Left lung (tissue), 10 donors: ENCODE measurements around the gene AWAT1. TPM values are rescaled to one million over a fixed set of nuclear protein-coding genes. Genes with fewer than 3 reads are reported as not detected.

Experiments used
- ATAC-seq: fragments of 200-7000 bp; cut with Tn5 transposase; one replicate; pipeline ENCODE4 v1.9.1; 2020; ENCODE audit warnings: moderate library complexity
- DNase-seq, 4 donors: peaks; one replicate each; pipeline ENCODE4 v3.0.0-alpha.2; 2013 to 2020
- H3K27ac ChIP-seq, 2 donors: fragments of 200-600 bp; sonication (generic) in 1 of 2; one replicate each; pipeline versions ENCODE4 v1.5.0 to v1.8.0; 2020 to 2021
- H3K27me3 ChIP-seq, 2 donors: fragments of 200-600 bp; sonication (generic) in 1 of 2; one replicate each; pipeline versions ENCODE4 v1.5.0 to v1.8.0; 2020 to 2021
- H3K36me3 ChIP-seq, 2 donors: fragments of 200-600 bp; sonication (generic) in 1 of 2; one replicate each; pipeline versions ENCODE4 v1.5.0 to v1.8.0; 2020 to 2021
- H3K4me1 ChIP-seq, 2 donors: fragments of 200-600 bp; one replicate each; pipeline ENCODE4 v1.8.0; 2021
- H3K4me3 ChIP-seq, 2 donors: fragments of 200-600 bp; sonication (generic) in 1 of 2; one replicate each; pipeline versions ENCODE4 v1.5.0 to v1.8.0; 2020 to 2021; ENCODE audit warnings: mild to moderate bottlenecking in 1 of 2
- H3K9me3 ChIP-seq, 2 donors: fragments of 200-600 bp; sonication (generic) in 1 of 2; one replicate each; pipeline versions ENCODE4 v1.5.0 to v1.8.0; 2020 to 2021
- intact Hi-C, 2 donors: fragments of 100-400 bp; cut with DNase I; formaldehyde crosslinking; loops; one replicate each; pipeline versions ENCODE4 v1.11.2 to v1.14.2; 2022
- polyA plus RNA-seq, 6 donors: library from polyadenylated mRNA; unstranded; fragments of 120-200 nt; gene quantifications; one replicate each; pipeline ENCODE4 v1.2.1, GENCODE V29; 2013; ENCODE audit not compliant: insufficient read length in 6 of 6
- total RNA-seq, 2 donors: library from RNA; stranded (reverse); fragmentation: NEBNext Ultra II Directional; extraction: Animal tissue kit (Norgen Biotek cat#: 25700); gene quantifications; one replicate each; pipeline ENCODE4 v1.2.1, GENCODE V29; 2021
- TF ChIP-seq, protein P1 (sequence below), 2 donors: fragments of 200-600 bp; sonication (generic) in 1 of 2; IDR thresholded peaks; one replicate each; pipeline versions ENCODE4 v1.5.0 to v1.8.0; 2021; ENCODE audit warnings: antibody characterized with exemption in 2 of 2
- donor health status: DM: no; HTN: yes; CAD: no.
- donor health status: DM: no; HTN: no; CAD: no.

AWAT1 gene
- total and polyA plus RNA-seq, 8 donors: 0.13 to 0.36 (median 0.13) TPM; not detected in 5

DNA sequence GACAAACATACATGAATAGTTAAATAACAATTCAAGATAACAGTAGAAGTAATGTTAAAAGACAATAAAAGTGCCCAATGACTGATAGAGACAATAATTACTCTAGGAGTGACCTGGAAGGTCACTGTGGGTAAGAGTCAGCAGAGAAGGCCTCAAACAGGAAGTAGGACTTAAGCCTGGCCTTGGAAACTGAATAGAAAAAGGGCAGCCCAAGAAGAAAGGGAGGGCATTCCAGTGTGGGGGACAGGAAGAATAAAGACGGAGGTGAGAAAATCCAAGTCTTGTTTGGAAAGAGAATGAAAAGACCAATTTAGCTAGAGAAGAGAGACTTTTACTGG is 19.6 kb downstream of the AWAT1 start:
- no peak for ATAC-seq
- TF ChIP-seq, protein P1, sequence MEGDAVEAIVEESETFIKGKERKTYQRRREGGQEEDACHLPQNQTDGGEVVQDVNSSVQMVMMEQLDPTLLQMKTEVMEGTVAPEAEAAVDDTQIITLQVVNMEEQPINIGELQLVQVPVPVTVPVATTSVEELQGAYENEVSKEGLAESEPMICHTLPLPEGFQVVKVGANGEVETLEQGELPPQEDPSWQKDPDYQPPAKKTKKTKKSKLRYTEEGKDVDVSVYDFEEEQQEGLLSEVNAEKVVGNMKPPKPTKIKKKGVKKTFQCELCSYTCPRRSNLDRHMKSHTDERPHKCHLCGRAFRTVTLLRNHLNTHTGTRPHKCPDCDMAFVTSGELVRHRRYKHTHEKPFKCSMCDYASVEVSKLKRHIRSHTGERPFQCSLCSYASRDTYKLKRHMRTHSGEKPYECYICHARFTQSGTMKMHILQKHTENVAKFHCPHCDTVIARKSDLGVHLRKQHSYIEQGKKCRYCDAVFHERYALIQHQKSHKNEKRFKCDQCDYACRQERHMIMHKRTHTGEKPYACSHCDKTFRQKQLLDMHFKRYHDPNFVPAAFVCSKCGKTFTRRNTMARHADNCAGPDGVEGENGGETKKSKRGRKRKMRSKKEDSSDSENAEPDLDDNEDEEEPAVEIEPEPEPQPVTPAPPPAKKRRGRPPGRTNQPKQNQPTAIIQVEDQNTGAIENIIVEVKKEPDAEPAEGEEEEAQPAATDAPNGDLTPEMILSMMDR (IDR thresholded peaks at IDR 0.05): no peak
- Histone ChIP-seq H3K9me3 (no peaks in the 10 kb centered on the region), H3K36me3 (no peaks in the 10 kb centered on the region), H3K4me3 (no peak overlapping the region), H3K4me1 (no peaks in the 10 kb centered on the region), H3K27me3 (no peaks in the 10 kb centered on the region), H3K27ac (no peak overlapping the region)
- no peak for DNase-seq
- intact Hi-C loops: no loop called here

DNA sequence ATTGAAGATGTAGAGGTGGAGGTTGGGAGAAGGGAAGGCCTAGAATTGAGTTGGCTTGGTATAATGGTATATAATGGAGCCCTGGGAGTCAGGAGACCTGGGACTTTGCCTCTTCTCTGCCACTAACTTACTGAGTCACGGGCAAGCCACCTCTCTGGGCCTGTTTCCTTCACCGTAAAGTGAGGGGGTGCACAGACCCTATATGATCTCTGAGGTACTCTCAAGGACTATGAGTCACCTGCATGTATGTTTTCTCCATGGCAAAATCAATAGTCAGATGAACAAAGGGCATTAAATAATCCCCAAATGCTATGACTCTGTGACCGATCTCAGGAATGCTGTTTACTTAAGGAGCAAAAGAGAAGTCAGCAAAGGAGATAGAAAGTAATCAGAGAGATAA is 20.5 kb downstream of the AWAT1 start:
- Histone ChIP-seq H3K4me3 (no peak overlapping the region), H3K9me3 (no peaks in the 10 kb centered on the region), H3K36me3 (no peaks in the 10 kb centered on the region), H3K4me1 (no peaks in the 10 kb centered on the region), H3K27ac (no peak overlapping the region), H3K27me3 (no peaks in the 10 kb centered on the region)
- intact Hi-C loops: no loop called here
- TF ChIP-seq, protein P1 (IDR thresholded peaks at IDR 0.05): no peak
- ATAC-seq (no peak), DNase-seq (no peak)

DNA sequence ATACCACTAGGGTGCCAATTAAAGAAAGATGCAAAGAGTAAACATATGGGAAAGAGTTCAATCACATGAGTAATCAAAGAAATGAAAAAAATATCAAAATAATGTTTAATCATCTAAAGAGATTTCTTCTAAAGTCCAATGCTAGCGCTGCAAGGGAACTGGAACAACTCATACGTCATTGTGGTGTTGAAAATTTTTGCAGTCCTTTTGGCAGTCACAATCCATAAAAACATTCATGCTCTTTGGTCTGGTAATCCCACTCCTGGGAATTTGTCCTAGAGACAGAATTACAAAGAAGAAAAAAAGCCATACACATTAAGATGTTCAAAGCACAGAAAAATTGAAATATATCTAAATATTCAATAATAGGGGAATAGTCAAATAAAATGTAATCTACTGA is 21.0 kb downstream of the AWAT1 start:
- no peak for DNase-seq
- TF ChIP-seq, protein P1 (IDR thresholded peaks at IDR 0.05): no peak
- H3K4me1 ChIP-seq: no peaks in the 10 kb centered on the region
- intact Hi-C loops: no loop called here
- no peaks in the 10 kb centered on the region for H3K36me3 ChIP-seq
- no peak overlapping the region for H3K4me3 ChIP-seq
- H3K27ac ChIP-seq: no peak overlapping the region
- no peak for ATAC-seq
- no peaks in the 10 kb centered on the region for H3K27me3 ChIP-seq
- H3K9me3 ChIP-seq: no peaks in the 10 kb centered on the region

DNA sequence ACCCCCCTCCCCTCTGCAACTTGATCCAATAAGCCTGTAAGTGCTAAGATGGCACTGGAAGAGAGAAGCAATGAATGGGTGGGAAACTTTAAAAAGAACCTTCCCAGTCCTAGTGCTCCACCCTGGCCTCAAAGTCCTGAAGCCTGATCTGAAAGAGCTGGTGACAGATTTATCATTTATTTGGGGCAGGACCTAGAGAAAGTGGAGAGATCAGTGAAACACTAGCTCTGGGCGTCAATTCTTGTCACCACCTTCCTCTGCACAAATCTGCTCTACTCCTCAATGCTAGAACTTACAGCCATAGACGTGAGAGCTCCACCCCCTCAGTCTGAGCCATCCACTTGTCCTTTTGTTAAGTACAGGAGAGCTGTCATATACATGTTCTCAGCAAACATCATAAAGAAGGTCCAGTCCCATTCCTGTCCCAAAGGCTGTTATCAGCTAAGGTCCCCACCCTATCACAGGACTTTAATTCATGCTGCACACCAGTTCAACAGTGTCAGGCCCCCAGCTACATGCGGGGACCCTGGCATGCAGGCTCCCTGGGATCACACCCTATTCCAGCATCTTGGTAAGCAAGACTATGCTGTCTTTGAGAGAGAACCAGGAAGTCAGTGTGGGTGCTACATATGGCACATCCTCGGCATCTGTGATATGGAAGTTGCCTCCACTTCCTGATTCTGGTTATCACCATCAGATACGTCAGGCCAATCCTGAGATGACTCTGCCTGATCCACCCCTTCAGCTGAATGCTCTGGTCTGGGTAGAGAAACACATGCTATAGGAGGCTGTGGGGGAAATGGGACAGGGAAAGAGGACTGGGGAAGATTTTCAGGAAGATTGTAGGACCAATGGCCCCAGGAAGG is 23.2 kb downstream of the AWAT1 start:
- DNase-seq (no peak), ATAC-seq (no peak)
- no peaks in the 10 kb centered on the region for H3K36me3 ChIP-seq
- TF ChIP-seq, protein P1 (IDR thresholded peaks at IDR 0.05): no peak
- no peaks in the 10 kb centered on the region for H3K4me1 ChIP-seq
- no peak overlapping the region for H3K27ac ChIP-seq
- no peaks in the 10 kb centered on the region for H3K9me3 ChIP-seq
- intact Hi-C loops: no loop called here
- no peak overlapping the region for H3K4me3 ChIP-seq
- H3K27me3 ChIP-seq: no peaks in the 10 kb centered on the region

DNA sequence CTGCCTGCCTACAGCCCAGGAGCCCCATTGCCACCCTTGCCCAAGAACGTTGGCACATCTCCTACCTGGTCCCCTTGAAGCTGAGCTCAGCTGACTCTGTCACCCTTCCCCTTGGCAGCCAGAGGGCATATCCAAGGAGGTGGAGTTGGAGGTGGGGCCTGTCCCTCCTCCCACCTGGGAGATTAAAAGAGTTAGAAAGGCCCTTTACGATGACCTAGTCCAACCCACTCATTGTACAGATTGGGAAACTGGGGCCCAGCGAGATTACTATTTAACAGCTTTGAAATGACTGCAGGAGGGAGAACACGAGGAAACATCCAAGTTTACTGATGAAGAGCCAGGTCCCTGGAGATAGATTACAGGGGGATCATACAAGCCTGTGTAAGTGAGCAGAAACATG is 25.6 kb downstream of the AWAT1 start, which contains the start of gene P2RY4:
Gene P2RY4, minus strand, starts transcription at position 101 of the 400 bp plus-strand sequence. CDS start 580 bp downstream, outside the sequence.
- H3K4me3 ChIP-seq: no peak within 1 kb of the TSS
- TF ChIP-seq, protein P1 (IDR thresholded peaks at IDR 0.05): no peak
- intact Hi-C loops: no loop called here
- no peaks in the 10 kb centered on the region for H3K4me1 ChIP-seq
- DNase-seq (no peak), ATAC-seq (no peak)
- H3K9me3 ChIP-seq: no peaks in the 10 kb centered on the region
- H3K36me3 ChIP-seq: no peaks in the 10 kb centered on the region
- no peaks in the 10 kb centered on the region for H3K27me3 ChIP-seq
- H3K27ac ChIP-seq: no peak within 1 kb of the TSS
